GM12878 (cell line): ENCODE results near the gene HYOU1. TPM values are rescaled to one million over a fixed set of nuclear protein-coding genes. Genes with fewer than 3 reads are reported as not detected.

Source experiments
- BCL3 ChIP-seq: IDR thresholded peaks from 2 replicates; pipeline ENCODE4 v1.6.1; 2011; ENCODE audit warnings: borderline replicate concordance, low read depth, mild to moderate bottlenecking, moderate library complexity, low read length; ENCODE audit not compliant: insufficient read depth, poor library complexity, severe bottlenecking
- EED ChIP-seq: sonication (generic); IDR thresholded peaks from 2 replicates; pipeline ENCODE4 v1.6.1; 2016; ENCODE audit warnings: antibody characterized with exemption, low read depth
- ETV6 ChIP-seq, 2 experiments: fragments of 450-650 bp in 1 of 2; IDR thresholded peaks in 1 of 2; conservative IDR thresholded peaks in 1 of 2; 2 replicates each; pipeline ENCODE4 v1.6.1; 2014; ENCODE audit warnings: antibody characterized with exemption in 1 of 2, borderline replicate concordance in 1 of 2, low read depth in 1 of 2, mild to moderate bottlenecking in 1 of 2, moderate library complexity in 1 of 2
- FOXK2 ChIP-seq: fragments of 450-650 bp; IDR thresholded peaks from 2 replicates; pipeline ENCODE4 v1.6.1; 2017; ENCODE audit warnings: mild to moderate bottlenecking, moderate library complexity
- JUNB ChIP-seq: IDR thresholded peaks from 2 replicates; pipeline ENCODE4 v1.6.1; 2016; ENCODE audit warnings: antibody characterized with exemption, mild to moderate bottlenecking
- MAX ChIP-seq: IDR thresholded peaks from 2 replicates; pipeline ENCODE4 v1.6.1; 2012; ENCODE audit warnings: low read depth, low read length, improper control_type of control experiment
- NR2C2 ChIP-seq: IDR thresholded peaks from 2 replicates; pipeline ENCODE4 v1.6.1; 2011; ENCODE audit warnings: borderline replicate concordance, low read depth; ENCODE audit not compliant: control insufficient read depth, insufficient read length
- PAX5 ChIP-seq: IDR thresholded peaks from 2 replicates; pipeline ENCODE4 v1.6.1; 2011; ENCODE audit warnings: low read depth, low read length, borderline replicate concordance
- POU2F2 ChIP-seq: IDR thresholded peaks from 3 replicates; pipeline ENCODE4 v1.6.1; 2011; ENCODE audit warnings: low read depth, mild to moderate bottlenecking, low read length, borderline replicate concordance
- RB1 ChIP-seq: fragments of 450-650 bp; formaldehyde crosslinking; IDR thresholded peaks from 2 replicates; pipeline ENCODE4 v1.6.1; 2017; ENCODE audit warnings: mild to moderate bottlenecking, borderline replicate concordance
- STAT1 ChIP-seq: fragments of 450-650 bp; conservative IDR thresholded peaks from 2 replicates; pipeline ENCODE4 v1.6.1; 2014; ENCODE audit warnings: antibody characterized with exemption, mild to moderate bottlenecking
- SUPT20H ChIP-seq: IDR thresholded peaks from 2 replicates; pipeline ENCODE4 v1.6.1; 2011; ENCODE audit warnings: low read depth, mild to moderate bottlenecking, low read length, moderate library complexity, borderline replicate concordance; ENCODE audit not compliant: control insufficient read depth
- TARDBP ChIP-seq: IDR thresholded peaks from 2 replicates; pipeline ENCODE4 v1.6.1; 2016; ENCODE audit warnings: borderline replicate concordance
- TCF12 ChIP-seq: IDR thresholded peaks from 2 replicates; pipeline ENCODE4 v1.6.1; 2011; ENCODE audit warnings: low read depth, mild to moderate bottlenecking, low read length
- USF1 ChIP-seq: IDR thresholded peaks from 2 replicates; pipeline ENCODE4 v1.6.1; 2011; ENCODE audit warnings: borderline replicate concordance, low read depth, mild to moderate bottlenecking, moderate library complexity, mixed read lengths, low read length; ENCODE audit not compliant: insufficient read depth; ENCODE audit errors: extremely low read length
- ZBTB40 ChIP-seq: fragments of 450-650 bp; IDR thresholded peaks from 2 replicates; pipeline ENCODE4 v1.6.1; 2016; ENCODE audit warnings: mild to moderate bottlenecking, moderate library complexity, borderline replicate concordance
- ZNF217 ChIP-seq: fragments of 450-650 bp; IDR thresholded peaks from 2 replicates; pipeline ENCODE4 v1.6.1; 2017; ENCODE audit warnings: antibody characterized with exemption, mild to moderate bottlenecking
- ZNF384 ChIP-seq: IDR thresholded peaks from 2 replicates; pipeline ENCODE4 v1.6.1; 2012; ENCODE audit warnings: low read depth, mild to moderate bottlenecking, low read length, improper control_type of control experiment, borderline replicate concordance
- ZZZ3 ChIP-seq: IDR thresholded peaks from 2 replicates; pipeline ENCODE4 v1.6.1; 2011; ENCODE audit warnings: low read depth; ENCODE audit not compliant: control insufficient read depth, insufficient read length
- polyA plus RNA-seq, 11 experiments: library from polyadenylated mRNA; depleted of rRNA in 4 of 11; unstranded in 6 of 11; stranded (reverse) in 5 of 11; fragments of >200 nt; fragmentation: Nextera tagmentation in 4 of 11; fragmentation: Illumina TruSeq in 1 of 11; extraction: Ambion mirVana in 4 of 11; extraction: Trizol in 1 of 11; gene quantifications; 1 replicate in 1 of 11; 2 replicates in 10 of 11; pipeline versions ENCODE4 v1.2.1 to v1.2.3, GENCODE V29; 2011 to 2016; ENCODE audit warnings: inconsistent platforms in 2 of 11, missing spikeins in 2 of 11, low read depth in 1 of 11
- total RNA-seq, 4 experiments: library from RNA; depleted of rRNA in 3 of 4; stranded (reverse); fragments of >200 nt in 3 of 4; fragmentation: Illumina TruSeq in 1 of 4; extraction: Trizol in 1 of 4; gene quantifications; 2 replicates each; pipeline versions ENCODE4 v1.2.1 to v1.2.3, GENCODE V29; 2013 to 2021

The HYOU1 gene
- total and polyA plus RNA-seq, 10 of the 15 experiments (the other 5 are each of a cell fraction or from before 2014, with no cell fraction given), result 15.4 to 157 (median 109) TPM

GRCh38 chr11:119018074-119018938 lies 38.7 kb downstream of the HYOU1 start, which contains the start of the genes RPS25 and TRAPPC4 (continued):
- TF ChIP-seq ZBTB40, result peak; percentile 98
- peak; percentile 18; the same call in 1 of the 2 replicates for TF ChIP-seq PAX5
- no peak; the same call in 1 of the 2 replicates for TF ChIP-seq FOXK2
- peak; percentile 90; the same call in 1 of the 2 replicates for TF ChIP-seq STAT1
- TF ChIP-seq USF1, result no peak
- TF ChIP-seq SUPT20H, result no peak
- peak; percentile 64; the same call in 1 of the 2 replicates for TF ChIP-seq RB1
- no peak for TF ChIP-seq EED
- TF ChIP-seq POU2F2, result peak; percentile 80; the same call in 2 of the 3 replicates
- TF ChIP-seq NR2C2, result peak; percentile 96
- TF ChIP-seq TARDBP, result no peak
- no peak for TF ChIP-seq ZNF384
- TF ChIP-seq BCL3, result no peak
- no peak for TF ChIP-seq ZZZ3
- TF ChIP-seq ZNF217, result no peak
- TF ChIP-seq MAX, result peak; percentile 56; the same call in 1 of the 2 replicates
- no peak; a peak in 1 of 4 replicates for TF ChIP-seq ETV6 (conservative IDR thresholded peaks at IDR 0.05 in 1 of 2, IDR thresholded peaks at IDR 0.05 in 1 of 2; ENCODE audit: borderline replicate concordance in 1 of 2, low read depth in 1 of 2)
- 0 out of 2 replicates have a peak, but pooled peaks have one; percentile 52 for TF ChIP-seq TCF12
- no peak for TF ChIP-seq JUNB
